CD4-positive, alpha-beta T cell treated with Interleukin-6 at 100 ng/mL for 8 hours (primary cell): ENCODE results near the gene PIK3C3.

Source experiments
- DNase-seq: peaks from one replicate; pipeline ENCODE4 v3.0.0-alpha.2; 2020; ENCODE audit warnings: mixed read lengths, low spot score

PIK3C3 gene

DNA sequence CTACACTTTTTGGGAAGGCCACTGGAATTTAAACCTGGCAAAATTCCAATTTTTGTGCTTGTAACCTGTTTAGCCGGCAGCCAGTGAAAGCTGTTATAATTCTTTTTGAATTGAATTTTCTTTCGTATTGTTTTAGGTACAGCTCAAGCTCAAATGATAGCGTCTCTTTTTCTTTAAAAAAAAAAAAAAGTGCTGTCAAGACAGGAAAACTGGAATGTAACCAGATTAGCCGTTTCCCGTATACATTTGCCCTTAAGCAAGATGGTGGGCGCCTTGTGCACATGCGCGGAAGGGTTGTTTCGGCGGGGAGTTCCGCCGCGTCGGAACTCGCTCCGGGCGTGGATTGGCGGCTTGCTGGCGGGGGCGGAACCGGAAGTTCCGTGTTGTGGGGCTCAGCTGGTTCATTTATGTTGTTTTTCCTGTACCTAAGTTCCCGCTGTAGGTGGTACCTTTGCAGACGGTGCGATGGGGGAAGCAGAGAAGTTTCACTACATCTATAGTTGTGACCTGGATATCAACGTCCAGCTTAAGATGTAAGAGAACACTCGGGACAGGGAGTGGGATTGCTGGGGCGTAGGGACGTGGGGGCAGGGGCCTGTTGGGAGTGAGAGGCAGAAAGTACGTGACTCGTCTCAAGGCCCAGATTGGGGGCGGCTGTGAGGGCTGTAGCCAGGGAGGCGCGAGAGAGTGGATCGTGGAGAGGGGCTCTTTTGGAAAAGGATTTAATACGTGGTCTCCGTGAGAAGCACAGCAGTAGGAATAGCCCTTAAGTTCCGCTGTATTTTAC, at the start of gene PIK3C3:
TSS of gene PIK3C3 (plus strand) at position 408 of the 787 bp plus-strand sequence. CDS start at position 466, 58 bp downstream.
- DNase-seq: peak; percentile 98

DNA sequence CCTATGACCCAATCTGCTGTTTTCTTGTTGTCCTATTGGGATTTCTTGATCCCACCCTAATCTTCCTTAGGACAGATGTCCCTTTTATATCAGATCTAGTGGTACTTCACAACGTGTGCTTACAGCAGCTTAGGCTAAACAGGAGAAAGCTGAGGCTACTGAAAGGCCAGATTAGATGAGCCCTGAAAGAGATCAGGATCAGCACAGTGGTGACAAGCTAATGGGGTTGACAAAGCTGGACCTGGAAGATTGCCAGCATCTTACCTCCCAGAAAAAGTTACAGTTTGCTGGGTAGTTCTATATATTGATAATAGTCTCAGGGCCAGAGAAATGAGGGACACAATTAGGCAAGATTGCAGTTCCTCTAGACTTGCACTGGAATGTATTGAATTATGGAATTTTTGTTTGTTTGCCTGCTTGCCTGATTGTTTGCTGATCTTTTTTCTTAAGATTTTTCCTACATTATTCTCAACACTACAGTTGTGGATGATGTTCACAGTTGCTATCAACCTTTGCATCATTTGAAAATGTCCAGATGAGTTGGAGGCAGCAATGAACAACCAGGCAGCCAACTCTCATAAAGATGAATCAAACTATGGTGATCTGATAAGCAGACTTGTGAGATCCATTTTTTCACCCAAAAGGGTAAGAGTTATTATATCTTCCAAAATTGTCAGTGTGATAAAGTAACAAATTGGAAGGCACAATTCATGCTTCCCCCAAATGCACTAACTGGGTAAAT, 49.1 kb upstream of the PIK3C3 start:
- DNase-seq: no peak

DNA sequence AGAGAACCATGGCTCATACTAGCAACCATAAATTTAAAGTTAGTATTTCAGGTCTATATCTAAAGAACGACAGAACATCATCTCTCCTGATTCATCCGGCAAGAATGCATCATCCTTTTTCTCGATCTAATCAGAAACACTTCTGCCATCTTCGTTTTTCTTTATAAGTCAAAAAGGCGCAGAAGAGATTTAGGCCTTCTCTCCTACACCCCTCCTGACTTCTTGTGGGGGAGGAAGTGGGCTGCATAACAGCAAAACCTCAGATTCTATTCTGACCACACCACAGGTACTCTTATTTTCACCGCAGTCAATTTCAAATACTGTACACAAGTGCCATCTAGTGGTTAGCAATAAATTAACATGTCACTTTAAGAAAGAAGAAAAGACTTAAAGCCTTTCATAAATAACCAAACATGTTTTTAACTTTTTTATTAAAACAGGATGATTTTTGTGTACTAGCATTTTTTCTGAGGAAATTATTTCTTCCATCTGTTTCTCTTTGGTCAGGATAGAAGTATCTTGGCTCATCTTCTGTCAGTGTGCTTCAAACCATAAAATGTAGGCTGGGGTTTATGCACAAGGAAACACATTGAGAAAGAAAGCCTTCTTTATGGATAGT, 48.4 kb upstream of the PIK3C3 start:
- peak; percentile 44 for DNase-seq

DNA sequence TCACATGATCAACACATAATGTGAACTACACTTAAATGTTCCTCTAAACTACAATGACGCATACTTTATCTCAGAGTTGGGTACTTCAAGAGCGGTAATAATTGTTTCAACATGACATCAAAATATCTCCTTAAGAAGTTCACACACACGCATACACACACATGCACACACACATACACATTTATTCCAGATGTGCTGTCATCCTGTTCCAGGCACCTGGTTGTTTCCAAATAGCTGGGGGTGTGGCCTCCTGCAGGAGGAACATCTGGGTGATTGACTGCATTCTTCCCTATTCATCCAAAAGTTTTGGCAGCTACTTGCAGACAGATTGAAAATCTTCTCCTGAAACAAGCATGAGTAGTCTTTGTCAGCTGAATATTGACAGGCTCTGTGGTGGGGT, 37.9 kb upstream of the PIK3C3 start:
- no peak for DNase-seq

DNA sequence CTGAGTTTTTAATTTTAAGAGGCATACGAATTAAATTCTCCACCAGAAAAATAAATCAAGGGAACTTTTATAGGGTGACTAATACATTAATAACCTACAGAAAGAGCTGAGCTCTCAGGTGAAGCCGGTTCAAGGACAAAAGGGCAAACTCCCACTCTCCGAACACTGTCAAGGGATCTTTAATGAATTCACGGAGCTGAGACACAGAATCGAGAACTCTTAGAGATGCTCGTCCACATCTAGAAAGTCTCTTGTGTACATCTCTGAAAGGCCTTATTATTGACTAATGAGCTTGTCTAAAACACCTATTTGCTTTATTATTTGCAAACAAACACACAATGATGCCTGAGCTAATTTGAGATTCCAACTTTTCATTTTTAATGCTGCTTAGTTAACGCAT, 33.3 kb upstream of the PIK3C3 start:
- no peak for DNase-seq

DNA sequence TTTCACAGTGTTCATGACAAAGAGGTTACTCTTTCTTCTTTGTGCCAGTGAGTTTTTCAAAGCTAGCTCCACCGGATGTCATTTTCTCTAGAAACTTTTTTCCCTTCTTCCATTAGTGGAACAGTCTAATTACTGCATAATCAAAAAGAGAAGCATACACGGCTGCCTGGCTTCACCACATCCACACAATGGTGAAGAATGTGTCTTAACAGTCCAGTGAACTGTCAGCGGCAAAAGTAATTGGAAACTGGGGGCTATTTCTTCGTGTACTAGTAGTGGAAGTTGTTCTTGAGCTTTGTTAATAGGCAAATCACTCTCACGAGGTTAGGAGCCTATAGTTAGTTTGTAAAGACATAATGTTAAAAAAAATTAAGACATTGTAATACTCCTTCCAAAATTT, 32.9 kb upstream of the PIK3C3 start:
- DNase-seq: no peak

DNA sequence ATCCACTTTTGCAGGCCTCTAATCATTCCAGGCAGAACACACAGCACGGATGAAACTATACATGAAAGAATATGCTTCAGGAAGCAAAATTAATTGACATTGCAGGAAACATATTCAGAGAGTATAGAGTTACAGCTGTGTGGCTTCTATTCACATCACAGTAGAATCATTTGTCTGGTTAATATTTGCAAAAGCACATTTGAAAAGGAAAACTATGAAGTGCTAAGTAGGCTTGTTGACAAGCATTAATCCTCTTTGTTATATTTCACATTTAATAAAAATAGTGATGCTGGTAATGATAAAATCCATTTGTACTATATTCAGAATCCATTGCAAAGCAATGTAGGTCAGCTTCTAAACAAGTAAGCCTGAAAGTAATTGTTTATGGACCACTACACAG, 32.2 kb upstream of the PIK3C3 start:
- DNase-seq: no peak

DNA sequence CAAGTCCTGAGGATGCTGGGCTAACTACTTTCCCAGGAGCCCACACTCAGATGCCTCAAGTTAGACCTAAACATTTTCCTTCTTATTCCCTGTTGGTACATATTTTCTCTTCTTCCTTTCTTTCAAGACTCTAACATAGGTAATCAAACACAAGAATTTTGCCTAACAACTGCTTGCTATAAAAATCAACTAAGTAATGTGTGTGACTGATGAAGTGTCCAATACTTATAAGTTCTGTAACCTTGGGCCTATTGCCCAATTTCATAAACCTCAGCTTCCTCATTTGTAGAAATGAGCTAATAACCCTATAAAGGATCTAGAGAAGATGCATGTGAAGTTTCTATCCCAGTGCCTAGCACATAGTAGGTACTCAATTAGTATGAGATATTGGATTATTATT, 31.6 kb upstream of the PIK3C3 start:
- DNase-seq: no peak

DNA sequence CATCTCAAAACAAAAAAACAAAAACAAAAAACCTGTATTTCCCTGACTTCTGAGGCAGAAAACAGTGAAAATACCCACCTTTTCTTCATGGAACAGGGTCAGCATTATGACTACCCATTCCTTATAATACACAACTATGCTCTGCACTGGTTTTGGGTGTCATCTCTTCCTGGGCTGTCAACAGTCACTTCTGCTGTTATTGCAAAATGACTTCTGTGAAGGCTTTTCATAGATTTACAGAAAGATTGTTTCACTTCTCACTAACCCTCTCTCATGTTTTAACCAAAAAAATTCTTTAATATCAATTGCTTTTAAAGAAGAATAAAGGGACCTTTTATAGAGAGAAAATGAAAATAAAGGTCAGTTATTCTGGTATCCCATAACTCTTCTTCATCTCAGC, 26.5 kb upstream of the PIK3C3 start:
- DNase-seq: no peak

DNA sequence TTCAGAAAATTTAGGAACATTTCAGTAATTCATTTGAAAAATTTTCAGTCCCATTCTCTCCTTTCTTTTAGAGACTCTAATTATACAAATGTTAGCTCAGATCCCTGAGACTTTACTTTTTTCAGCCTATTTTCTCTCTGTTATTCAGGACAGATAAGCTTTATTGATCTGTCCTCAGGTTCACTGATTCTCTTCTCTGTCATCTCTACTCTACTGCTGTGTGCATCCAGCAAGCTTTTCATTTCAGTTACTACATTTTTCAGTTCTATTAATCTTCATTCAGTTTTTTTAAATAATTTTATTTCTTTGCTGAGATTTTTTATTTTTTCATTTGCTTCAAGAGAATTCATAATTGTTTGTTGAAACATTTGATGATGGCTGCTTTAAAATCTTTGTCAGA, 22.1 kb upstream of the PIK3C3 start:
- DNase-seq: no peak

DNA sequence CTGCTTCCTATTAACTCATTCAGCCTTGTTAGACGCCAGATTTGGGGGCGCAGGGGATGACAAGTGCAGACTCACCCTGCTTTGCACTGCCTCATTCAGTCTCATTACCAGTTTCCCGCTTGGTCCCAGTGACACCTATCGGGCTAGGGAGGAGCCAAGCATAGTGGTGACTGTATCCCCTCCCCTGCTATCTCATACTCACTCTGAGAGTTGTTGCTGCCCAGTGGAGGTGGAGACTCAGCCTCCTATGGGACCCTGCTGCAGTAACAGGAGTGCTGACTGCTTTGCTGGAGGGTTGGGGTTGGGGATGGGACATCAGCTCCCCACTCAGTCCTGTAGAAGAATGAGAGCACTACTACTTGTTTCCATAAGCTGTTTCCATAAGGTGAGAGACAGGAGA, 21.3 kb upstream of the PIK3C3 start:
- no peak for DNase-seq

DNA sequence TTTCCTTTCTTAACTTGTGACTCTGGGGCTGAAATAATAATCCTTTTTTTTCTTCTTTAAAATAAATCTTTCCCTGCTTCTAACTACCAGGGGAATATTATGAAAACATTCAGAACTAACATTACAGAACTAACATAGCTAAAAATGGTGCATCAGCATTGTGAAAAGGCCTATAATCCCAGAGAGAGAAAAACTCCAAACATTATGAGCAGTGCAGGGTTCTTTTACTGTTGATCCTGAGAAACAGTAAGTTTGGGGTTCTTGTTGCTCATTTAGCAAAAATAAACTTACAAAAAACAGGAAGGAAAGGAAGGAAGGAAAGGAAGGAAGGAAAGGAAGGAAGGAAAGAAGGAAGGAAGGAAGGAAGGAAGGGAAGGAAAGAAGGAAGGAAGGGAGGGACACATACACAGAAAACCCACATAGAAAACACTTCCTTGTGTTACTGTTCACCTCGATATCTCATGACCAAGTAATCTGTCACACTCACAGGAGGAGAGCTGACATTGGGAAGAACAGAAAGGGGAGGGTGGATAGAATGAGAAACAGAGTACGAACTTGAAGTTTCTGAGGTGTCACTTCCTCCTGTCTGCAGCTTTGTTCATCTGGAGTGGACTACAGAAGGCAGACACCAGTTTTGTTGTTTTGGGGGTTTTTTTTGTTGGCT, 18.4 kb upstream of the PIK3C3 start:
- no peak for DNase-seq

DNA sequence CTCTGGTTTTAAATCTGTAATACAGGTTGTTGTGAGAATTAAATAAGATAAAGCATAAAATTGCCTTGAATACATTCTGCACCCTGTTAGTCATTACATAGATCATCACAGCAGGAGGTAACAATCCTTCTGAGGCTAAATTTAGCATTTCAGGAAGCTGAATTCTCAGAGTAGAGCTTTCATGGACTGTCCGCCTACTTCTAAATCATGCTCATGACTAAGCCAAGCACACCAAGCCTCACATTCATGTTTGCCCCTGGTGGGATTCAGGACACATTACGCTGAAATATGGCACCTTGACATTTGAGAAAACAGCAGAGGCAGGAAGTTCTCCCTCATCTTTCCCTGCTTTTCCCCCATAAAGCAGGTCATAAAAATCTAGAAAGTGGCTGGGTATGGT, 16.6 kb upstream of the PIK3C3 start:
- no peak for DNase-seq

DNA sequence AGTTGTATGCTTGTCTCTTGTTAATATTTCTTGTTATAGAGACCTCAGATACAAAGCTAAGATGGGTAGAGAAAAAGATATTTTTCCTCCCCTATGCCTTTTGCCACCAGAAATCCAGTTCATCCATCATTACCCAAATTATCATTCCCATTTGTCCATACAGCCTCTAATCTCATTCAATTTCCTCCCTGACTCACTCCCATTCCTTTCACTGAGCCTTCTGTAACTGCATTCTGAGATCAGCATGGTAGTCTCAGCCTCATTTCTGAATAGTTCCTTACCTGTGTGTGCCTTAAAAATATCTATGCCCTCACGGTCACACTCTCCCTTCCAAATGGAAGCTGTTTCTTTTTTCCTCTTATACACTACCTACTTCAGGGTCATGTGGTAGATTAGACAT, 15.7 kb upstream of the PIK3C3 start:
- DNase-seq: no peak

DNA sequence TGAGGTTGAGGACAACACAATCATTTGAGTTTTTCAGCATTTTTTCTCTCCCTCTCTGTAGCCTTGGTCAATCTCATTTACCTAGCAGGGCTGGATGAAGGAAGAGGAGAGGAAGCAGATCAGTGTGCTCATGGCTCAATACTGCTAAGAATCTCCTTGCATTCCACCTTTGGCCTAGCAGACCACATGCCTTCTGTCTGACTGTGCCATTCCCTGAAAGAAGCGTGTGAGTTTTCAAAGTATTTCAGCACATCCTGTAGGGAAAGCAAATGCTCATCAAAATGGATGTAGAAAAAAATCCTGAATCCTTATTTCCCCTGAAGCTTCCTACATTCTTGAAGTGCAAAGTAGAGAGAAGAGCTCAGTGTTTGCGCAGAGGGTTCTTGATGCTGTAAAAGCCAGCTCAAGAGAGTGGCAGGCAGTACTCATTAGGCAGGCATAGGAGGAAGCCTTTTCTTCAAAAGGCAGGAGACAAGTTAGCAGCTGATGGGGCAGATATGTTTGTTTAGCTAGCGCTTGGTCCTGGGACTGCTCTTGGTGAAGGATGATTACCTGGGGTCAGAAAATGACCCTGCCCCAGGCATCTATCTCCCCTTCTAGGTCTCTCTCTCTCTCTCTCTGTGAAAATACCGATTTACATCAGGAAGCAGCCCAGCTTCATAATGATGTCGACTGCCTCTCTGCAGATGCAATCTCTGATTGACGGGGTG, 14.4 kb upstream of the PIK3C3 start:
- no peak for DNase-seq

DNA sequence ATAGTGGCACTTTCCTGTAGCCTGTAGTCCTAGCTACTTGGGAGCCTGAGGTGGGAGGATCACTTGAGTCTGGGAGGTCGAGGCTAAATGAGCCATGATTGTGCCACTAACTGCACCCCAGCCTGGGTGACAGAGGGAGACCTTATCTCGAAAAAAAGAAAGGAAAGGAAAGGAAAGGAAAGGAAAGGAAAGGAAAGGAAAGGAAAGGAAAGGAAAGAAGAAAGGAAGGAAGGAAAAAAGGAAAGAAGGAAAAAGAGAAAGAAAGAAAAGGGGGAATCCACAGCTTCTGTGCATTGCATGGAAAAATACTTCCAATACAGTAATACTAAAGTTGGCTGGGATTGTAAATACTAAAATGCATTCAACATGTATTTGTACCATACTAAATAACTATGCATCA, 12.8 kb upstream of the PIK3C3 start:
- no peak for DNase-seq

DNA sequence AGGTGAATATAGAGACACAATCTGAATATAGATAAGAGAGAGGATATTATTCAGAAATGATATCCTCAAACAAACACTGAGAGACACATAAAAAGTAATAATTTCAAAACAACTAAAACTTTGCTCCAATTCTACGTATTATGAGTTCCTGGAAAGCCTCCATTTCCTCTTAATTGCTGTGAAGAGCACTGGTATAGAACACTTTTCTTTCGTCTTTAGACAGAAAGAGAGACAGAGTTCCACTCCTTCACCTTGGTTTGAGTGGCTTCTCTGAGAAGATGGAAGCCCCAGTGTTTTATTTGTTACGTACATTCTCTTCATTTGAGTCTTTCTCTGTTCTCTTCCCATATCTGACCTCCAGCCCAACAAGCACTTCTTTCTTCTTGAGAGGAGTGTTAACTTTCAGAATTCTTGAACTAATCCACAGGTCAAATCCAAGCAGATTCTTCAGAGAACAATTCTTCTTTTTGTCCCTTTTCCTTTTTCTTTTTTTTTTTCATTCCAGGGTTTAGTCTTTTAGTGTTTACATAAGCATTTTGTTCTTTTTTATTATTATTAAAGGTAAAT, 6.4 kb upstream of the PIK3C3 start:
- DNase-seq: no peak

DNA sequence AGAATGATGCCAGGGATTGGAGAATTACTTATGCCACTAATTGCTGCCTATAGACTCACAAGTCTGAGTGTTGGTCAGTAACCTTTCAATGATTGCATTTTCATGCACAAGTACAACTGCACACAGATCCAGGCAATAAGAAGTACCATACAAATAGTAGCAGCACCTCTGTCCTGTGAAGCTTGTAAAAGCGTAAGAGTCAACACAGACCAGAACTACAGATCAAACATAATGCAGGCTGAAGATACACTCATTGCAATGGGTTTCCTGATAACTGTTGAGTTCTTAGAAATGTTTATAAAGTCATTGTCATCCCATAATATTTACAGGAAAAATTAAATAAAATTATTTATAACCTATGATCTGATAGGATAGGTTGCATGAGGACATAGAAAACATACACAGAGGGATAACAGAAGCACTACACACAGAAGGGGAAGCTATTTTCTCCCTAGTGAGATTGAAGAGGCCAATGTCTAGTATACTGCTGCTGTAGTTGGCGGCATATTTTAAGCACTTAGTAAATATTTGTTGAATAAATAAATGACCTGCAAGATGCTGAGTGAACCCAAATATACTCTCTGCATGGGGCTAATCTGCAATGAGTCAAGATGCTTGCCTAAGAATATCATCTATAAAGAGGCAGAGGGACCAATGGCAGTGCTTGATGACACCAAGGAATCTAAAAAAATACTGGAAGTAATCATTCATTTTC, 5.7 kb upstream of the PIK3C3 start:
- no peak for DNase-seq

DNA sequence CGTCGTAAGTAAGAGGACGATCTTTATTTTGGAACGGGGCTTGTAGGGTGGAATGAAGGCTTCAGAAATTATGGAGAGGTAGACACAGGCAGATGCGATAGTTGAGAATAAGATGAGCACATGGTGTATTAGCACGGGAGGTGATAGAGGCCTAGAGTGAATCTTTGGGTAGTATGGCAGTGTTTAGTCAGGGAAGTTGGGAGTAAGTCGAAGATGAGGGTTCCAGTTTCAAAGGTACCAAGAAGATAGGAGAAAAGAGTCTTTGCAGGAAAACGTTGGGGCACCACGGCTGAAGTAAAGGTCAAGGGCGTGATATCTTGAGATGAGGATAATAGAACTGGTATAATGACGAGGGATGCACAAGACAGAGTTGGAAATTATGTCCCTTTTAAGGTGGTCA, 654 bp downstream of the PIK3C3 start:
- DNase-seq: no peak

DNA sequence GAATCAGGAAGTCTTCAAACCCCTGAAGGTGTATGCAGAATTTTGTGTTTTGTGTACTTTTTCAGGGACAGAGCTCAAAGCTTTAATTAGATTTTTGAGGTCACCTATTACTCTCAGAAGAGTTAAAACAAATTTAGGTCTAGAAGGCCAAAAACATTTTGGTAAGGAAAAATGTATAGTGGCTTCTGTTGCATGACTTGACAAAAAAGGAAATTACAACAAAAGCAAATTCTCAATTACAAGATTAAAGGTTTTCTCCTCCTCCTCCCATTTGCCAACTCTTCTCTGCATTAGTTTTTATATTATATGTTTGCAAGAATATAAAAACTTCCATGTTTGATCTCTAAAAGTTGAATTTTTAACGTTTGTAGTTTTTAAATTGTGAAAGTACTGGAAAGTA, 4.0 kb downstream of the PIK3C3 start:
- DNase-seq: no peak

DNA sequence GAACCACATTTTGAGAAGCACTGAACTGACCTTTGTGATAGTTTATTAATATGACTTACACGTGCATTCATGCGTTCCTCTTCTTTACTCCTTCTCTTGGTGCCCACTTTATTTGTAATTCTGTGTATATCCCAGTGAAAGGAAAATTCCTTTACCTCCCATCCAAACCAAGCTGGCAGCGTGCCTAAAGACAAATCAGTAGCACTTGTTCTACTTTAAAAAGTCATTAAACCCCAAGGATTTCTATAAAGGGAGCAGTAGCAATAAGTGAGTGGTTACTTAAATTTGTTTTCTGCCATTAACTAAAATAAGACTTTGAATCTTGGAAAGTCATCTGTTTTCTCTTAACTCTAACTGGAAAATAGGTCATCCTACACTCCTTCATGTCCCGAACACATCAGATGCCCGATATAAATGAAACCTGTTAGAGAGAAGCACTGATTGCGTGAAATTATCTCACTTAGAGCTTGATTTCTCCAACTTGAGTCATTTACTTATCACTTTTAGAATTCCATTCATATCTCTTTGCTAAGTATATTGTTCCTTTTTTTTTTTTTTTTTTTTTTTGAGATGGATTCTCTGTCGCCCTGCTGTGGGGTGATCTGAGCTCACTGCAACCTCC, 10.7 kb downstream of the PIK3C3 start:
- DNase-seq: no peak
